K562 (cell line): Measurements from ENCODE around the gene MBD6. TPM values are rescaled to one million over a fixed set of nuclear protein-coding genes. Genes with fewer than 3 reads are reported as not detected.

ENCODE experiments used
- CXXC5 ChIP-seq: fragments of 250-450 bp; sonication (Bioruptor Pico); IDR thresholded peaks from 2 replicates; pipeline ENCODE4 v1.8.0; 2022; ENCODE audit warnings: inconsistent platforms, mild to moderate bottlenecking, moderate library complexity
- GTF3C2 ChIP-seq: IDR thresholded peaks from 3 replicates; pipeline ENCODE4 v1.6.1; 2011; ENCODE audit warnings: borderline replicate concordance, mild to moderate bottlenecking, moderate library complexity; ENCODE audit not compliant: insufficient read length; ENCODE audit errors: extremely low read depth
- HDGF ChIP-seq: fragments of 450-650 bp; IDR thresholded peaks from 2 replicates; pipeline ENCODE4 v1.6.1; 2016
- MGA ChIP-seq: fragments of 450-650 bp; IDR thresholded peaks from 2 replicates; pipeline ENCODE4 v1.6.1; 2016; ENCODE audit warnings: mild to moderate bottlenecking, moderate library complexity
- MTA3 ChIP-seq: fragments of 450-650 bp; formaldehyde crosslinking; IDR thresholded peaks from 2 replicates; pipeline ENCODE4 v1.6.1; 2017; ENCODE audit warnings: mild to moderate bottlenecking, borderline replicate concordance
- MTF1 ChIP-seq: fragments of 250-450 bp; sonication (Bioruptor Pico); IDR thresholded peaks from 2 replicates; pipeline ENCODE4 v1.9.0; 2021; ENCODE audit warnings: moderate library complexity, mild to moderate bottlenecking, inconsistent platforms, borderline replicate concordance
- POLR3G ChIP-seq: IDR thresholded peaks from 2 replicates; pipeline ENCODE4 v1.6.1; 2011; ENCODE audit not compliant: insufficient read length, insufficient replicate concordance; ENCODE audit errors: extremely low read depth
- SMAD2 ChIP-seq: fragments of 150-350 bp; IDR thresholded peaks from 2 replicates; pipeline ENCODE4 v1.6.1; 2014; ENCODE audit warnings: low read depth, mild to moderate bottlenecking, low read length
- SMAD4 ChIP-seq: fragments of 250-450 bp; sonication (Bioruptor Pico); conservative IDR thresholded peaks from 2 replicates; pipeline ENCODE4 v1.8.0; 2021; ENCODE audit warnings: inconsistent platforms, mild to moderate bottlenecking, moderate library complexity
- ZNF655 ChIP-seq: fragments of 250-450 bp; sonication (Bioruptor Pico); IDR thresholded peaks from 2 replicates; pipeline ENCODE4 v1.5.0; 2021
- ZNF699 ChIP-seq: fragments of 250-450 bp; sonication (Bioruptor Pico); IDR thresholded peaks from 2 replicates; pipeline ENCODE4 v1.8.0; 2021; ENCODE audit warnings: mild to moderate bottlenecking, moderate library complexity; ENCODE audit not compliant: insufficient replicate concordance
- ZSCAN29 ChIP-seq: fragments of 450-650 bp; IDR thresholded peaks from 2 replicates; pipeline ENCODE4 v1.6.1; 2017
- polyA plus RNA-seq, 8 experiments: library from polyadenylated mRNA; depleted of rRNA in 4 of 8; stranded (reverse) in 5 of 8; unstranded in 3 of 8; fragments of >200 nt; fragmentation: Nextera tagmentation in 2 of 8; fragmentation: Illumina TruSeq in 1 of 8; extraction: Ambion mirVana in 2 of 8; extraction: Trizol in 1 of 8; gene quantifications; 2 replicates each; pipeline versions ENCODE4 v1.2.1 to v1.2.3, GENCODE V29; 2011 to 2014; ENCODE audit warnings: inconsistent platforms in 1 of 8, missing spikeins in 1 of 8
- total RNA-seq, 7 experiments: library from RNA; depleted of rRNA in 6 of 7; stranded (reverse); fragments of >200 nt in 6 of 7; fragmentation: Illumina TruSeq in 2 of 7; extraction: Trizol in 2 of 7; gene quantifications; 2 replicates each; pipeline versions ENCODE4 v1.2.1 to v1.2.3, GENCODE V29; 2011 to 2021; ENCODE audit warnings: low replicate concordance in 1 of 7

Gene MBD6
- total and polyA plus RNA-seq, 9 of the 15 experiments (the other 6 are each of a cell fraction or from before 2014, with no cell fraction given): 2.0 to 54.8 (median 3.8) TPM

GRCh38 chr12:57520053-57520818 is 2.4 kb upstream of the MBD6 start, which contains the start of gene DDIT3 (continued):
- TF ChIP-seq MGA (no peak; the same call in 1 of the 2 replicates), ZNF655 (CRISPR knock-in tag) (no peak), SMAD4 (CRISPR knock-in tag) (peak; percentile 59; the same call in 1 of the 2 replicates), CXXC5 (peak; percentile 70), MTA3 (peak; percentile 94), MTF1 (CRISPR knock-in tag) (no peak), ZNF699 (no peak), SMAD2 (no peak), POLR3G (no peak), GTF3C2 (no peak), ZSCAN29 (no peak), HDGF (no peak)
